SK-N-SH (cell line): ENCODE measurements around the gene OPN3. TPM values are rescaled to one million over a fixed set of nuclear protein-coding genes. Genes with fewer than 3 reads are reported as not detected.

Experiments
- CTCF ChIA-PET: fragments of 300-600, 350-600 bp; formaldehyde crosslinking; extraction: SDS; loops from one replicate; lab custom pipeline; 2021; lab: Yijun Ruan, JAX
- POLR2A ChIA-PET: fragments of 350-600 bp; sonication (Branson Sonifier 250); formaldehyde crosslinking; extraction: SDS; loops from one replicate; lab custom pipeline; 2020; ENCODE audit warnings: antibody characterized with exemption, inconsistent platforms; lab: Yijun Ruan, JAX
- DNase-seq: peaks from one replicate; pipeline ENCODE4 v3.0.0; 2012
- H2AFZ ChIP-seq: fragments of 200-600 bp; sonication (generic); 2 replicates; pipeline ENCODE4 v1.8.1; 2016; ENCODE audit warnings: antibody characterized with exemption, mild to moderate bottlenecking, low read depth
- H3F3A ChIP-seq: fragments of 200-600 bp; sonication (generic); replicated peaks from 2 replicates; pipeline ENCODE3; 2016; ENCODE audit warnings: antibody characterized with exemption, mild to moderate bottlenecking; ENCODE audit not compliant: insufficient read depth
- H3K27ac ChIP-seq, 2 experiments: fragments of 200-500 bp in 1 of 2; fragments of 200-600 bp in 1 of 2; sonication (Bioruptor generic) in 1 of 2; sonication (generic), shearing (Covaris generic) in 1 of 2; 2 replicates each; pipeline versions ENCODE4 v1.5.1 to v1.6.1; 2014 to 2016; ENCODE audit warnings: low read depth in 2 of 2, inconsistent platforms in 1 of 2, low read length in 1 of 2, mild to moderate bottlenecking in 1 of 2, mixed read lengths in 1 of 2
- H3K27me3 ChIP-seq: fragments of 200-600 bp; sonication (generic), shearing (Covaris generic); 2 replicates; pipeline ENCODE4 v1.6.1; 2016; ENCODE audit warnings: mixed run types; ENCODE audit not compliant: insufficient read depth
- H3K36me3 ChIP-seq, 2 experiments: fragments of 200-500 bp in 1 of 2; fragments of 200-600 bp in 1 of 2; sonication (Bioruptor generic) in 1 of 2; sonication (generic) in 1 of 2; replicated peaks in 1 of 2; 2 replicates each; pipeline versions ENCODE3 to v1.5.1; 2014 to 2016; ENCODE audit warnings: low read length in 1 of 2, mild to moderate bottlenecking in 1 of 2; ENCODE audit not compliant: insufficient read depth in 2 of 2, control insufficient read depth in 1 of 2
- H3K4me1 ChIP-seq, 2 experiments: fragments of 200-500 bp in 1 of 2; fragments of 200-600 bp in 1 of 2; sonication (Bioruptor generic) in 1 of 2; sonication (generic), shearing (Covaris generic) in 1 of 2; 2 replicates each; pipeline versions ENCODE4 v1.5.1 to v1.6.1; 2014 to 2016; ENCODE audit warnings: low read depth in 1 of 2, low read length in 1 of 2, mixed run types in 1 of 2; ENCODE audit not compliant: insufficient read depth in 2 of 2, control insufficient read depth in 1 of 2
- H3K4me2 ChIP-seq: fragments of 200-600 bp; sonication (generic), shearing (Covaris generic); 2 replicates; pipeline ENCODE4 v1.6.1; 2017; ENCODE audit warnings: mixed run types
- H3K4me3 ChIP-seq, 2 experiments: fragments of 200-500 bp in 1 of 2; fragments of 200-600 bp in 1 of 2; sonication (Bioruptor generic) in 1 of 2; sonication (generic), shearing (Covaris generic) in 1 of 2; 2 replicates each; pipeline versions ENCODE4 v1.5.1 to v1.8.1; 2014 to 2016; ENCODE audit warnings: low read depth in 2 of 2, inconsistent platforms in 1 of 2, low read length in 1 of 2, mild to moderate bottlenecking in 1 of 2, mixed read lengths in 1 of 2, moderate library complexity in 1 of 2
- H3K79me2 ChIP-seq: fragments of 200-600 bp; sonication (generic); 2 replicates; pipeline ENCODE4 v1.8.1; 2017; ENCODE audit warnings: mild to moderate bottlenecking; ENCODE audit not compliant: insufficient read depth
- H3K9ac ChIP-seq: fragments of 200-600 bp; sonication (generic); 2 replicates; pipeline ENCODE4 v1.6.1; 2017; ENCODE audit warnings: mixed run types
- H3K9me2 ChIP-seq: fragments of 200-600 bp; sonication (generic); 2 replicates; pipeline ENCODE4 v1.6.1; 2017; ENCODE audit warnings: mixed run types
- H3K9me3 ChIP-seq: fragments of 200-600 bp; sonication (generic); 2 replicates; pipeline ENCODE4 v1.6.1; 2017; ENCODE audit warnings: mixed run types, mild to moderate bottlenecking, moderate library complexity
- H4K20me1 ChIP-seq: fragments of 200-600 bp; sonication (generic); 2 replicates; pipeline ENCODE4 v1.6.1; 2017; ENCODE audit warnings: mild to moderate bottlenecking, mixed run types; ENCODE audit not compliant: insufficient read depth
- CHD2 ChIP-seq: fragments of 150-350 bp; IDR thresholded peaks from 2 replicates; pipeline ENCODE4 v1.6.1; 2018; ENCODE audit warnings: low read length; ENCODE audit not compliant: partially characterized antibody
- ELF1 ChIP-seq: IDR thresholded peaks from 2 replicates; pipeline ENCODE4 v1.4.0; 2012
- FOSL2 ChIP-seq: IDR thresholded peaks from 2 replicates; pipeline ENCODE4 v1.4.0; 2012; ENCODE audit warnings: low read depth, mild to moderate bottlenecking, moderate library complexity, borderline replicate concordance
- FOXJ3 ChIP-seq: sonication (generic); formaldehyde crosslinking; IDR thresholded peaks from 2 replicates; pipeline ENCODE4 v1.5.1; 2020; ENCODE audit warnings: mild to moderate bottlenecking, missing genetic modification reagents
- FOXM1 ChIP-seq: IDR thresholded peaks from 2 replicates; pipeline ENCODE4 v1.4.0; 2012; ENCODE audit warnings: low read depth, mild to moderate bottlenecking
- GABPA ChIP-seq: IDR thresholded peaks from 2 replicates; pipeline ENCODE4 v1.4.0; 2012; ENCODE audit warnings: low read depth, mild to moderate bottlenecking
- GATA2 ChIP-seq: sonication (generic); formaldehyde crosslinking; IDR thresholded peaks from 2 replicates; pipeline ENCODE4 v1.5.0; 2020; ENCODE audit warnings: mild to moderate bottlenecking, missing genetic modification reagents
- JUND ChIP-seq: IDR thresholded peaks from 2 replicates; pipeline ENCODE4 v1.4.0; 2012
- MAX ChIP-seq: IDR thresholded peaks from 2 replicates; pipeline ENCODE4 v1.4.0; 2012; ENCODE audit warnings: low read depth
- NFIC ChIP-seq: IDR thresholded peaks from 2 replicates; pipeline ENCODE4 v1.4.0; 2012; ENCODE audit warnings: borderline replicate concordance
- POLR2AphosphoS5 ChIP-seq: IDR thresholded peaks from 2 replicates; pipeline ENCODE4 v1.6.1; 2012; ENCODE audit warnings: low read depth, low read length
- RCOR1 ChIP-seq: fragments of 150-350 bp; IDR thresholded peaks from 2 replicates; pipeline ENCODE4 v1.6.1; 2017; ENCODE audit warnings: antibody characterized with exemption, low read length
- RXRA ChIP-seq: IDR thresholded peaks from 2 replicates; pipeline ENCODE4 v1.4.0; 2012; ENCODE audit warnings: low read depth, mild to moderate bottlenecking, borderline replicate concordance
- SIN3A ChIP-seq: IDR thresholded peaks from 2 replicates; pipeline ENCODE4 v1.6.1; 2012; ENCODE audit warnings: low read depth, mild to moderate bottlenecking, low read length, moderate library complexity, borderline replicate concordance
- SMC3 ChIP-seq: IDR thresholded peaks from 2 replicates; pipeline ENCODE4 v1.6.1; 2012; ENCODE audit warnings: low read depth, low read length, improper control_type of control experiment
- TAF1 ChIP-seq: IDR thresholded peaks from 2 replicates; pipeline ENCODE4 v1.6.1; 2012; ENCODE audit warnings: low read depth, mild to moderate bottlenecking, low read length, moderate library complexity, borderline replicate concordance
- TCF12 ChIP-seq: IDR thresholded peaks from 2 replicates; pipeline ENCODE4 v1.4.0; 2012
- USF1 ChIP-seq: IDR thresholded peaks from 2 replicates; pipeline ENCODE4 v1.4.0; 2012; ENCODE audit warnings: low read depth, borderline replicate concordance
- USF2 ChIP-seq: fragments of 150-350 bp; IDR thresholded peaks from 2 replicates; pipeline ENCODE4 v1.6.1; 2017; ENCODE audit warnings: antibody characterized with exemption, low read length, low read depth, borderline replicate concordance
- ZBTB33 ChIP-seq: IDR thresholded peaks from 2 replicates; pipeline ENCODE4 v1.4.0; 2012; ENCODE audit warnings: low read depth, borderline replicate concordance
- WGBS: methylation state at CpG from one replicate; pipeline ENCODE4 v1.1.6; 2017; ENCODE audit warnings: low lambda C conversion rate; 5-methylcytosine and 5-hydroxymethylcytosine counted together
- polyA plus RNA-seq, 3 experiments: library from polyadenylated mRNA; depleted of rRNA; stranded (reverse); fragments of >200 nt; gene quantifications; 2 replicates each; pipeline ENCODE4 v1.2.3, GENCODE V29; 2012

OPN3 gene
- polyA plus RNA-seq, 1 of the 3 experiments (the other 2 are of a cell fraction), result 7.8 TPM

- H2AFZ ChIP-seq, result no peak overlapping the region
- no peak overlapping the region for H3K9ac ChIP-seq
- TF ChIP-seq NFIC (no peak), JUND (no peak), MAX (no peak), GABPA (no peak), CHD2 (no peak), USF2 (no peak), SIN3A (no peak), ZBTB33 (no peak)
- H3K27me3 ChIP-seq, result no peaks in the 10 kb centered on the region
- peak overlapping the region; percentile 81 for H3K4me2 ChIP-seq
- H3K9me3 ChIP-seq, result no peaks in the 10 kb centered on the region
- ChIA-PET POLR2A (no interaction called here), CTCF (interaction anchor here (0.6 to 2.4 kb wide), 4 partner anchors 11 to 331 kb away, joined by 3 to 10 read pairs (median 5); no protein-coding TSS in a partner anchor)
- no peak for DNase-seq
- H3K27ac ChIP-seq, result no peak overlapping the region; a peak in 1 of 4 replicates
- no peaks in the 10 kb centered on the region for H3K9me2 ChIP-seq
- peaks cover 16 to 28% of the 10 kb centered on the region in 2 experiments for H3K36me3 ChIP-seq
- 69% methylated on average over 4 of the region's 4 CpGs for WGBS
- H3K4me3 ChIP-seq, result peak overlapping the region in 1 of 2 experiments; percentile 2; a peak in 2 of 4 replicates
- H3K4me1 ChIP-seq, result peaks cover 11 to 23% of the 10 kb centered on the region in 2 experiments
- no peaks in the 10 kb centered on the region for H3F3A ChIP-seq
- H3K79me2 ChIP-seq, result peaks cover 35% of the 10 kb centered on the region
- no peaks in the 10 kb centered on the region for H4K20me1 ChIP-seq
Measured at GRCh38 chr1:241637604-241638003, 2.6 kb downstream of the OPN3 start.

GRCh38 chr1:241637046-241637590, 3.1 kb downstream of the OPN3 start:
- Histone ChIP-seq H3K4me1 (peaks cover 11 to 23% of the 10 kb centered on the region in 2 experiments), H3K9ac (no peak overlapping the region), H3K4me3 (peak overlapping the region in 1 of 2 experiments; percentile 2; a peak in 1 of 4 replicates), H3K9me2 (no peaks in the 10 kb centered on the region), H3K79me2 (peaks cover 35% of the 10 kb centered on the region), H3K27ac (peak overlapping the region in 1 of 2 experiments; percentile 34; a peak in 1 of 4 replicates)
- TF ChIP-seq TCF12 (no peak), JUND (no peak), GATA2 (CRISPR knock-in tag) (no peak), POLR2AphosphoS5 (no peak), RXRA (no peak), CHD2 (no peak), TAF1 (no peak), ELF1 (no peak), USF2 (no peak), FOXM1 (no peak), USF1 (no peak), MAX (no peak), SMC3 (no peak), FOSL2 (no peak), FOXJ3 (CRISPR knock-in tag) (no peak), RCOR1 (no peak)
- TF ChIP-seq, all 33 proteins: peak for 0
- DNase-seq, result no peak
- Histone ChIP-seq H3F3A (no peaks in the 10 kb centered on the region), H3K36me3 (peaks cover 16 to 31% of the 10 kb centered on the region in 2 experiments), H3K9me3 (no peaks in the 10 kb centered on the region), H3K4me2 (peak overlapping the region; percentile 81), H3K27me3 (no peaks in the 10 kb centered on the region), H2AFZ (no peak overlapping the region), H4K20me1 (no peaks in the 10 kb centered on the region)
- POLR2A ChIA-PET, result no interaction called here
- CTCF ChIA-PET, result interaction anchor here (0.6 to 2.4 kb wide), 3 partner anchors 10 to 331 kb away, joined by 3 to 10 read pairs (median 4); no protein-coding TSS in a partner anchor
